ENCODE results near the gene DPPA4.

DNA sequence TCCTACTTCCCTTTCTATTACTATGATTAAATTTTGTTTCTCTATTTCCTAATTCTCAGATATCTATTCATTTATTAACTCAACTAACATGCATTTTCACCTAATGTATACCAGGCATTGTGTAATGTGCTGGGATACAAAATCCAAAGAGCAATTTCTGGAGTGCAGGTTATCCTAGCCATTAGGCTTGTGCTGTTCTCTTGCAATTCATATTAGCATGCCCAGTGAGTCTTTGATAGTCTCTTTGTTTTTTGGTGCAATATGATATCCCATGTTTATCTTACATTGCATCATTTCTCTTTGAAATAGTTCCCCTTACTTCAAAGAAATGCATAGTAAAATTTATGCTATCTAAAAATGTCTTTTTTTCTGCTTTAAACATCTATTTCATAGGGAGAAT lies 13.9 kb upstream of the DPPA4 start:
- TF ChIP-seq, protein P1, sequence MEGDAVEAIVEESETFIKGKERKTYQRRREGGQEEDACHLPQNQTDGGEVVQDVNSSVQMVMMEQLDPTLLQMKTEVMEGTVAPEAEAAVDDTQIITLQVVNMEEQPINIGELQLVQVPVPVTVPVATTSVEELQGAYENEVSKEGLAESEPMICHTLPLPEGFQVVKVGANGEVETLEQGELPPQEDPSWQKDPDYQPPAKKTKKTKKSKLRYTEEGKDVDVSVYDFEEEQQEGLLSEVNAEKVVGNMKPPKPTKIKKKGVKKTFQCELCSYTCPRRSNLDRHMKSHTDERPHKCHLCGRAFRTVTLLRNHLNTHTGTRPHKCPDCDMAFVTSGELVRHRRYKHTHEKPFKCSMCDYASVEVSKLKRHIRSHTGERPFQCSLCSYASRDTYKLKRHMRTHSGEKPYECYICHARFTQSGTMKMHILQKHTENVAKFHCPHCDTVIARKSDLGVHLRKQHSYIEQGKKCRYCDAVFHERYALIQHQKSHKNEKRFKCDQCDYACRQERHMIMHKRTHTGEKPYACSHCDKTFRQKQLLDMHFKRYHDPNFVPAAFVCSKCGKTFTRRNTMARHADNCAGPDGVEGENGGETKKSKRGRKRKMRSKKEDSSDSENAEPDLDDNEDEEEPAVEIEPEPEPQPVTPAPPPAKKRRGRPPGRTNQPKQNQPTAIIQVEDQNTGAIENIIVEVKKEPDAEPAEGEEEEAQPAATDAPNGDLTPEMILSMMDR (IDR thresholded peaks at IDR 0.05 in 8 of 11, conservative IDR thresholded peaks at IDR 0.05 in 3 of 11): no peak
- no peak for TF ChIP-seq POLR2A (IDR thresholded peaks at IDR 0.05)
- TF ChIP-seq POLR2AphosphoS5 (IDR thresholded peaks at IDR 0.05): no peak

Measured in spleen (tissue), 7 donors.